ENCODE data around the gene RASL10B. TPM values are rescaled to one million over a fixed set of nuclear protein-coding genes. Genes with fewer than 3 reads are reported as not detected.

RASL10B gene
- total RNA-seq, 6 experiments from 2014 or later = 1.7 to 5.0 (median 1.8) TPM

GRCh38 chr17:35752471-35752870, 21.0 kb downstream of the RASL10B start:
- Mint-ChIP-seq H3K9me3 (no peaks in the 10 kb centered on the region), H3K4me1 (ENCODE audit: low read depth) (peaks cover 14% of the 10 kb centered on the region), H3K36me3 (ENCODE audit: low read depth) (no peaks in the 10 kb centered on the region), H3K4me3 (no peak overlapping the region), H3K27ac (no peak overlapping the region), H3K27me3 (ENCODE audit: insufficient read depth) (peaks cover 29% of the 10 kb centered on the region)
- TF ChIP-seq CTCF (IDR thresholded peaks at IDR 0.05) = no peak
- no peak for DNase-seq

GRCh38 chr17:35752945-35753764, 21.7 kb downstream of the RASL10B start, which contains the start of gene GAS2L2:
Gene GAS2L2 (minus strand): TSS chr17:35753239. CDS start chr17:35752850, 389 bp downstream.
- H3K36me3 Mint-ChIP-seq (ENCODE audit: low read depth) = no peaks in the 10 kb centered on the region
- no peak within 1 kb of the TSS for H3K4me3 Mint-ChIP-seq
- peaks cover 12% of the 10 kb centered on the region for H3K4me1 Mint-ChIP-seq (ENCODE audit: low read depth)
- H3K9me3 Mint-ChIP-seq = no peaks in the 10 kb centered on the region
- H3K27me3 Mint-ChIP-seq (ENCODE audit: insufficient read depth) = peaks cover 30% of the 10 kb centered on the region
- no peak within 1 kb of the TSS for H3K27ac Mint-ChIP-seq
- no peak for TF ChIP-seq CTCF (IDR thresholded peaks at IDR 0.05)
- no peak for DNase-seq

GRCh38 chr17:35757243-35757642, 25.8 kb downstream of the RASL10B start:
- no peaks in the 10 kb centered on the region for H3K36me3 Mint-ChIP-seq (ENCODE audit: low read depth)
- peaks cover 36% of the 10 kb centered on the region for H3K27me3 Mint-ChIP-seq (ENCODE audit: insufficient read depth)
- no peak overlapping the region for H3K4me3 Mint-ChIP-seq
- no peak for DNase-seq
- H3K9me3 Mint-ChIP-seq = no peaks in the 10 kb centered on the region
- no peaks in the 10 kb centered on the region for H3K4me1 Mint-ChIP-seq (ENCODE audit: low read depth)
- H3K27ac Mint-ChIP-seq = no peak overlapping the region
- no peak for TF ChIP-seq CTCF (IDR thresholded peaks at IDR 0.05)

GRCh38 chr17:35760587-35760986, 29.1 kb downstream of the RASL10B start, which contains the start of gene C17orf50:
Gene C17orf50 (plus strand): TSS chr17:35760887. CDS start chr17:35760942, 55 bp downstream.
- Mint-ChIP-seq H3K4me1 (ENCODE audit: low read depth) (peaks cover 10% of the 10 kb centered on the region), H3K27me3 (ENCODE audit: insufficient read depth) (peaks cover 37% of the 10 kb centered on the region), H3K9me3 (no peaks in the 10 kb centered on the region), H3K27ac (no peak within 1 kb of the TSS), H3K36me3 (ENCODE audit: low read depth) (no peaks in the 10 kb centered on the region), H3K4me3 (no peak within 1 kb of the TSS)
- DNase-seq = no peak
- no peak for TF ChIP-seq CTCF (IDR thresholded peaks at IDR 0.05)

GRCh38 chr17:35761601-35762000, 30.2 kb downstream of the RASL10B start:
- Mint-ChIP-seq H3K36me3 (ENCODE audit: low read depth) (no peaks in the 10 kb centered on the region), H3K27ac (no peak overlapping the region), H3K4me1 (ENCODE audit: low read depth) (peaks cover 10% of the 10 kb centered on the region), H3K9me3 (no peaks in the 10 kb centered on the region), H3K4me3 (no peak overlapping the region), H3K27me3 (ENCODE audit: insufficient read depth) (peaks cover 36% of the 10 kb centered on the region)
- no peak for TF ChIP-seq CTCF (IDR thresholded peaks at IDR 0.05)
- no peak for DNase-seq

Measured in HFFc6 (cell line).